OCI-LY7 (cell line): ENCODE data around the gene DUOX1. TPM values are rescaled to one million over a fixed set of nuclear protein-coding genes. Genes with fewer than 3 reads are reported as not detected.

ENCODE experiments used
- BruUV-seq: library from RNA; stranded (reverse); fragments of 400-500 nt; replicated peaks from 2 replicates; lab custom pipeline; 2021; lab: Mats Ljungman, UMichigan
- CTCF ChIA-PET: fragments of 300-600 bp; sonication (Branson Sonifier 250); formaldehyde crosslinking; loops from one replicate; lab custom pipeline; 2022; ENCODE audit warnings: antibody characterized with exemption; ENCODE audit not compliant: unreplicated experiment; lab: Charles Lee
- POLR2A ChIA-PET: fragments of 300-600 bp; sonication (Branson Sonifier 250); formaldehyde crosslinking; loops from one replicate; lab custom pipeline; 2022; ENCODE audit warnings: antibody characterized with exemption; lab: Charles Lee
- DNase-seq: peaks from one replicate; pipeline ENCODE4 v3.0.0-alpha.2; 2015; ENCODE audit warnings: low spot score
- H2AFZ ChIP-seq: fragments of 200-600 bp; sonication (generic), shearing (Covaris generic); 2 replicates; pipeline ENCODE4 v1.6.1; 2014; ENCODE audit warnings: mild to moderate bottlenecking, antibody characterized with exemption, low read length, moderate library complexity
- H3K27ac ChIP-seq: fragments of 200-600 bp; sonication (generic); 2 replicates; pipeline ENCODE4 v1.5.1; 2014; ENCODE audit warnings: mixed run types, low read depth, mild to moderate bottlenecking, moderate library complexity, low read length, inconsistent platforms; ENCODE audit not compliant: poor library complexity, severe bottlenecking
- H3K36me3 ChIP-seq: fragments of 200-600 bp; sonication (generic); 2 replicates; pipeline ENCODE4 v1.6.1; 2014; ENCODE audit warnings: mild to moderate bottlenecking, antibody characterized with exemption, low read length, moderate library complexity, mixed read lengths; ENCODE audit not compliant: insufficient read depth
- H3K4me1 ChIP-seq: fragments of 200-600 bp; sonication (generic); 2 replicates; pipeline ENCODE4 v1.5.1; 2014; ENCODE audit warnings: mild to moderate bottlenecking, low read length; ENCODE audit not compliant: insufficient read depth, poor library complexity, severe bottlenecking
- H3K4me2 ChIP-seq: fragments of 200-600 bp; sonication (generic); 2 replicates; pipeline ENCODE4 v1.6.1; 2014; ENCODE audit warnings: mild to moderate bottlenecking, low read length
- H3K4me3 ChIP-seq: fragments of 200-600 bp; sonication (generic); 2 replicates; pipeline ENCODE4 v1.5.1; 2014; ENCODE audit warnings: mild to moderate bottlenecking, low read depth, low read length; ENCODE audit not compliant: poor library complexity, severe bottlenecking
- H3K79me2 ChIP-seq: fragments of 200-600 bp; sonication (generic); 2 replicates; pipeline ENCODE4 v1.6.1; 2016; ENCODE audit warnings: low read depth, mild to moderate bottlenecking, low read length, moderate library complexity, mixed read lengths; ENCODE audit not compliant: insufficient read depth
- H3K9me2 ChIP-seq: fragments of 200-600 bp; sonication (generic); 2 replicates; pipeline ENCODE4 v1.6.1; 2016; ENCODE audit warnings: mild to moderate bottlenecking, low read length, mixed read lengths; ENCODE audit not compliant: insufficient read depth
- H3K9me3 ChIP-seq: fragments of 200-600 bp; sonication (generic); 2 replicates; pipeline ENCODE4 v1.6.1; 2014; ENCODE audit warnings: mild to moderate bottlenecking, mixed run types, low read length, mixed read lengths
- H4K20me1 ChIP-seq: fragments of 200-600 bp; sonication (generic); 2 replicates; pipeline ENCODE4 v1.6.1; 2014; ENCODE audit warnings: mild to moderate bottlenecking, antibody characterized with exemption, low read length, moderate library complexity, mixed read lengths; ENCODE audit not compliant: insufficient read depth
- EZH2phosphoT487 ChIP-seq: fragments of 200-600 bp; sonication (generic); IDR thresholded peaks from 2 replicates; pipeline ENCODE4 v1.6.1; 2018; ENCODE audit warnings: low read depth, borderline replicate concordance, mild to moderate bottlenecking, mixed run types, antibody characterized with exemption, low read length, moderate library complexity, mixed read lengths
- intact Hi-C: fragments of 100-400 bp; cut with micrococcal nuclease; formaldehyde crosslinking; loops from one replicate; pipeline ENCODE4 v1.10.0; 2022; ENCODE audit not compliant: unreplicated experiment
- total RNA-seq, 2 experiments: library from RNA; depleted of rRNA in 1 of 2; stranded (reverse); fragments of >200 nt in 1 of 2; shearing (Covaris generic) in 1 of 2; gene quantifications; 2 replicates each; pipeline ENCODE4 v1.2.3, GENCODE V29; 2014 to 2022
- TF ChIP-seq, protein P1 (sequence below): fragments of 200-600 bp; sonication (generic); conservative IDR thresholded peaks from 2 replicates; pipeline ENCODE4 v1.5.1; 2014; ENCODE audit warnings: mild to moderate bottlenecking, antibody characterized with exemption, low read length, moderate library complexity, mixed read lengths

Gene DUOX1
- total RNA-seq, 2 experiments from 2014 or later: not detected

GRCh38 chr15:45121706-45122417, 7.9 kb upstream of the DUOX1 start:
- intact Hi-C loops: no loop called here
- no peak for TF ChIP-seq EZH2phosphoT487
- TF ChIP-seq, protein P1, sequence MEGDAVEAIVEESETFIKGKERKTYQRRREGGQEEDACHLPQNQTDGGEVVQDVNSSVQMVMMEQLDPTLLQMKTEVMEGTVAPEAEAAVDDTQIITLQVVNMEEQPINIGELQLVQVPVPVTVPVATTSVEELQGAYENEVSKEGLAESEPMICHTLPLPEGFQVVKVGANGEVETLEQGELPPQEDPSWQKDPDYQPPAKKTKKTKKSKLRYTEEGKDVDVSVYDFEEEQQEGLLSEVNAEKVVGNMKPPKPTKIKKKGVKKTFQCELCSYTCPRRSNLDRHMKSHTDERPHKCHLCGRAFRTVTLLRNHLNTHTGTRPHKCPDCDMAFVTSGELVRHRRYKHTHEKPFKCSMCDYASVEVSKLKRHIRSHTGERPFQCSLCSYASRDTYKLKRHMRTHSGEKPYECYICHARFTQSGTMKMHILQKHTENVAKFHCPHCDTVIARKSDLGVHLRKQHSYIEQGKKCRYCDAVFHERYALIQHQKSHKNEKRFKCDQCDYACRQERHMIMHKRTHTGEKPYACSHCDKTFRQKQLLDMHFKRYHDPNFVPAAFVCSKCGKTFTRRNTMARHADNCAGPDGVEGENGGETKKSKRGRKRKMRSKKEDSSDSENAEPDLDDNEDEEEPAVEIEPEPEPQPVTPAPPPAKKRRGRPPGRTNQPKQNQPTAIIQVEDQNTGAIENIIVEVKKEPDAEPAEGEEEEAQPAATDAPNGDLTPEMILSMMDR: no peak
- H4K20me1 ChIP-seq: no peaks in the 10 kb centered on the region
- H3K4me2 ChIP-seq: no peak overlapping the region
- BruUV-seq: no TSS peak
- no peak overlapping the region for H3K4me3 ChIP-seq
- ChIA-PET CTCF (no interaction called here), POLR2A (interaction anchor here (0.9 kb wide), 1 partner anchor 171 kb away, joined by 3 read pairs; no protein-coding TSS in a partner anchor)
- no peak overlapping the region for H2AFZ ChIP-seq
- H3K9me2 ChIP-seq: no peaks in the 10 kb centered on the region
- no peaks in the 10 kb centered on the region for H3K4me1 ChIP-seq
- no peaks in the 10 kb centered on the region for H3K79me2 ChIP-seq
- H3K36me3 ChIP-seq: no peaks in the 10 kb centered on the region
- H3K27ac ChIP-seq: no peak overlapping the region
- no peak for DNase-seq
- H3K9me3 ChIP-seq: no peaks in the 10 kb centered on the region

DNA sequence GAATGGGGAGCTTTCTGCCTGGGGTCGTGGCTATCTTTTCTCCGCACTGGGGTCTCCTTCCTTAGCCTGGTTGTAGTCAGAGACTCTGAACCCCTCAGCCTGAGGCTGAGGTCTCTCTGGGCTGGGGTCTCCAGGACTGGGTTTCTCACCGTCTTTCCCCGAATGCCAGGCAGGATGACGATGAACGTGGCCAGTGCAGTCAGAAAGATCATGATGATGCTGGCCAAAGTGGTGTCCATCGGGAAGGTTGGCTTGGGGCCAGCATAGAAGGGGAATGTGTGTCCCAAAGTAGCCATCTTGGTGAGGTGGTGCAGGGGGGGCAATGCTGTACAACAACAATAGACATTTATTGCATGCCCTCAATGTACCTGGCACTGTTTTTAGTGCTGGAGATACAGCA, 7.1 kb upstream of the DUOX1 start:
- Histone ChIP-seq H3K36me3 (no peaks in the 10 kb centered on the region), H3K9me3 (no peaks in the 10 kb centered on the region), H3K4me3 (no peak overlapping the region), H2AFZ (no peak overlapping the region), H3K79me2 (no peaks in the 10 kb centered on the region), H3K27ac (no peak overlapping the region), H3K4me2 (no peak overlapping the region), H3K4me1 (no peaks in the 10 kb centered on the region), H4K20me1 (no peaks in the 10 kb centered on the region), H3K9me2 (no peaks in the 10 kb centered on the region)
- intact Hi-C loops: no loop called here
- TF ChIP-seq, protein P1: no peak
- TF ChIP-seq EZH2phosphoT487: no peak
- DNase-seq: no peak
- BruUV-seq: no TSS peak
- CTCF ChIA-PET: no interaction called here
- POLR2A ChIA-PET: no interaction called here

GRCh38 chr15:45123397-45123796, 6.4 kb upstream of the DUOX1 start:
- POLR2A ChIA-PET: no interaction called here
- Histone ChIP-seq H3K27ac (no peak overlapping the region), H3K4me1 (no peaks in the 10 kb centered on the region), H3K36me3 (no peaks in the 10 kb centered on the region), H3K9me2 (no peaks in the 10 kb centered on the region), H3K79me2 (no peaks in the 10 kb centered on the region), H3K4me2 (no peak overlapping the region), H4K20me1 (no peaks in the 10 kb centered on the region), H3K9me3 (no peaks in the 10 kb centered on the region), H3K4me3 (no peak overlapping the region), H2AFZ (no peak overlapping the region)
- CTCF ChIA-PET: no interaction called here
- intact Hi-C loops: no loop called here
- TF ChIP-seq EZH2phosphoT487: no peak
- TF ChIP-seq, protein P1: no peak
- no peak for DNase-seq
- BruUV-seq: no TSS peak
